SU-DHL-6 (cell line): ENCODE data around the gene PCK2.

ENCODE experiments used
- CTCF ChIP-seq: fragments of 200-600 bp; sonication (generic); IDR thresholded peaks from one replicate; pipeline ENCODE4 v1.5.1; 2017; ENCODE audit warnings: antibody characterized with exemption, mild to moderate bottlenecking, low read length, moderate library complexity; ENCODE audit not compliant: insufficient read depth, poor library complexity, severe bottlenecking
- EZH2phosphoT487 ChIP-seq: fragments of 200-600 bp; sonication (generic), shearing (Covaris generic); conservative IDR thresholded peaks from 2 replicates; pipeline ENCODE4 v1.6.1; 2018; ENCODE audit warnings: mild to moderate bottlenecking, antibody characterized with exemption, low read length, moderate library complexity, mixed read lengths

- TF ChIP-seq CTCF = no peak
- TF ChIP-seq EZH2phosphoT487 = no peak
Observed at GRCh38 chr14:24057271-24057670, 36.8 kb upstream of the PCK2 start.
